GM18526 (cell line): ENCODE results near the gene KIF1A.

Experiments
- POLR2A ChIP-seq: IDR thresholded peaks from 3 replicates; pipeline ENCODE4 v1.6.1; 2011; ENCODE audit not compliant: insufficient read length; ENCODE audit errors: extremely low read depth

Gene KIF1A

GRCh38 chr2:240789051-240789453, 31.0 kb downstream of the KIF1A start:
- no peak for TF ChIP-seq POLR2A

GRCh38 chr2:240788482-240788881, 31.5 kb downstream of the KIF1A start:
- TF ChIP-seq POLR2A: no peak

DNA sequence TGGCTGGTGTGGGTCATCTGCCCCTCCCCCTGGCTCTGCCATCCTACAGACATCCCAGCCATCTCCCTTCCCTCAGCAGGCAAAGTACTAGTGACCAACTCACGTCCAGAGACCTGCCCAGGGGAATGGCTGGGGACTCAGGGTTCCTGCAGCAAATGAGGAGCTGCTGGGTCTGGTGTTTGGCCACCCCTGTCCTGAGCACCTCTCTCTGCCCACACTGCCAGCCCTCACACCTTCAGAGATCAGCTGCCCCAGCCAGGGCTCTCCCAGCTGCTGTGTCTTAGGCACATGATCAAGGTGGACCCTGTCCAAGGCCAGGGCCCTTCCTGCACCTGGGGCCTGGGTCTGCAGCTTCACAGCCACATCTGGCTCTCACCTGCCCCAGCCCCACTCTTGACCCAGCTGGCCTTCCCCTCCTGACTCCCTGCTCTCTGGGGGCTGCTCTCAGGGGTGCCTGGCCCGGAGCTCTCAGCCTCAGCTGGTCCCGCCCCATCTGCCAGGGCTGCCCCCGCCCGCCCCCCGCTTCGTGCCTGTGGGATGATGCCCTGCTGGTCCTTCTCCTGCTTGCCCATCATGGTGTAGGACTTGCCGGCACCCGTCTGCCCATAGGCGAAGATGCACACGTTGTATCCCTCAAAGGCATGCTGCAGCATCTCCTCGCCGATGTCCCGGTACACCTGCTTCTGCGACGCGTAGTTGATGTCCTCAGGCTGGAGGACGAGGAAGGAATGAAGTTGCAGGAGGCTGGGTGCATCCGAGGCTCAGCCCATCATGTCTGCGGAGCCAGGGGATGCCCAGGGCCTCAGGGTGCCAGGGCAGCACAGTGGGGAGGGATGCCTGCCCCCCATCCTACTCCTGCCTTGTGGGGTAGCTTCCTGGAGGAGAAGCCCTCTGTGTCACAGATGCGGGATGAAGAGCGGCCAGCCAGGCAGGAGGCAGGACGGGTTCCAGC, 32.2 kb downstream of the KIF1A start:
- TF ChIP-seq POLR2A: no peak

DNA sequence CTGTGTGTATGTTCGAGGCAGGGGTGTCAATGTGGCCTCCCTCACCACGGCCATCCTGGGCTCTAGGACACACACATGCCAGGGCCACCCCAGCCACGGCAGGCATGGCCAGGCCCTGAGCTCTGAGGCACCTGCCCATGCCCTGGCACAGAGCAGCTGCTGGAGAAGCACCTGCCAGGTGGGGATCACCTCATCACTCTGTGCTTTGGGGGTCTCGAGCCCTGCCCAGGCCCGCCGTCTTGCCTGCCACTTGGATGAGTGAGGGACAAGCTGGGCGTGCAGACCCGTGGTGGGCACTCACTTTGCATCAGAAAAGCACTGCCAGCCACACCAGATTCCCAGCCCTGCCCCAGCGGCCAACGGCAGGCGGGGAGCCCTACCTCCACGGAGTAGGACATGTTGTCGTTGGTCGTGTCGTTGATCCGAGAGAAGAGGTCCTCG, 33.1 kb downstream of the KIF1A start:
- TF ChIP-seq POLR2A: no peak

GRCh38 chr2:240786355-240786841, 33.6 kb downstream of the KIF1A start:
- TF ChIP-seq POLR2A: no peak

DNA sequence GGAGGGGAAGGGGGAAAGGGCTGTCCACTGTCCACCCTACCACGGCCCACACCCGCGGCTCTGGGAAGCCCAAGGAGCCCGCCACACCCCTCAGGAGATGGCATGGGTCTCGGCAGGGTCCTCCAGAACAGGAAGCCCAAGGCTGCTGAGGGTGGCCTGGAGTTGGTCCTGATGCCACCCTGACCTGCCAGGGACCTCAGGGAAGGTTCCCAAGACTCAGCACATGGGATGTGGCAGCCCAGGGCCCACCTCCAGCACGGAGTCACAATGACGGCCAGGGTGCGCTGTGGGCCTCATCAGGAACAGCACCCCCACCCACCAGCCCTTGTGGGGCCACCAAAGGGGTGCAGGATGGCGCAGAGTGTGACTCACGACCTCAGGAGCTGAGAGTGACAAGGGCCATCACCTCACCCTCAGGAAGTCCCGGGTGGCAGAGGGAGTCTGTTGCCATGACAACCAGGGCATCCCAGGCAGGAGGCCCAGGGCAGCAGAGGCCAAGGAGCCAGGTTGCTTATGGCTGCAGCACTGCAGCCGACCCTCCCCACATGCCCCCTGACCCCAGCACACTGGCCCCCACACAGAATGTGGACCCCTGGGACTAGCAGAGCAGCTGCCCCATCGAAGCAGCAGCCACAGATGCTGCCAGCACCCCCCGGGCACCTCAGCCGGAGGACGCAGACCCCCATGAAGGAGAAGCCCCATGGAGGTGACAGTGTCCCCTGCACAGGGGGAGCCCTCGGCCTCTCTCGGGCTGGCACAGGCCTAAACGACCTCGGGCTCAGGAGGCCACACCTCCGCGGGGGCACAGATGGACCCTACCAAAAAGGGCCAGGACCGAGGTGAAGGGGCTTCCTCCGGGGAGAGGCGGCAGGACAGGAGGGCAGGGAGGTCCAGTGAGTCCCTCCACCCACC, 34.3 kb downstream of the KIF1A start:
- no peak for TF ChIP-seq POLR2A

DNA sequence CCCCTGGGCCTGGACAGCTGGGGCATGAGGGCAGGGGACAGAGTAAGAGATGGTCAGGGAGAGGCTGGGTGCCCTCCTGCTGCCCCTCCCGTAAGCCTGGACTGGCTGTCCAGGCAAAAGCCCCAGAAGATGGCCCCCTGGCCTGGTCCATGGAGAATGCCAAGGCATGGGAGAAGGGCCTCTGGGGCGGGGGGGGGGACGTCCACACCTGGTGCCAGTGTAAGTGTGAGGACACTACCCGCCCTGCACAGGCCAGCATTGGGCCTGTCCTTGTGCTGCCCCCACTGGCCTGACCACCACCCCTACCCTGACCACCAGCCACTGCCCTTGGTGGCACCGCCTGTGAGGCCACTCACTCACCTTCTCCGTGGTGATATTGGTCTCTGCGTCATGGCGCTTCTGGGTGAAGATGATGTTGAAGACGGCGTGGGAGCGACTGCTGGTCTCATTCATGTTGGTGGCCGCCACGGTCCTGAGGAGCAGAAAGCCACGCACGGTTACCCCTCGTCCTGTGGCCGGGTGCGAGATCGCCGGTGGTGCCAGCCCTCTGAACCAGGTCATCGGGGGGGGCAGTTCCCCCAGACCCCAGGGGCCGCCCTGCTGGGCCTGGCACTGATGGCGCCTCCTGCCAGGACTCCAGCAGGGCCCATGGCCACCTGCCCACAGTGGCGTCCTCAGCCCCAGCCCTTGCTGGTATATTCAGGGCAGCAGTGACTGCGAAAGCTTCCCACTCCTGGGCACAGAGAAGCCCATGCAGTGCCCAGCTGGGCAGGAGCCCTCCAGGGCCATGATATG, 35.2 kb downstream of the KIF1A start:
- TF ChIP-seq POLR2A: no peak

GRCh38 chr2:240783819-240784621, 36.0 kb downstream of the KIF1A start:
- no peak for TF ChIP-seq POLR2A

DNA sequence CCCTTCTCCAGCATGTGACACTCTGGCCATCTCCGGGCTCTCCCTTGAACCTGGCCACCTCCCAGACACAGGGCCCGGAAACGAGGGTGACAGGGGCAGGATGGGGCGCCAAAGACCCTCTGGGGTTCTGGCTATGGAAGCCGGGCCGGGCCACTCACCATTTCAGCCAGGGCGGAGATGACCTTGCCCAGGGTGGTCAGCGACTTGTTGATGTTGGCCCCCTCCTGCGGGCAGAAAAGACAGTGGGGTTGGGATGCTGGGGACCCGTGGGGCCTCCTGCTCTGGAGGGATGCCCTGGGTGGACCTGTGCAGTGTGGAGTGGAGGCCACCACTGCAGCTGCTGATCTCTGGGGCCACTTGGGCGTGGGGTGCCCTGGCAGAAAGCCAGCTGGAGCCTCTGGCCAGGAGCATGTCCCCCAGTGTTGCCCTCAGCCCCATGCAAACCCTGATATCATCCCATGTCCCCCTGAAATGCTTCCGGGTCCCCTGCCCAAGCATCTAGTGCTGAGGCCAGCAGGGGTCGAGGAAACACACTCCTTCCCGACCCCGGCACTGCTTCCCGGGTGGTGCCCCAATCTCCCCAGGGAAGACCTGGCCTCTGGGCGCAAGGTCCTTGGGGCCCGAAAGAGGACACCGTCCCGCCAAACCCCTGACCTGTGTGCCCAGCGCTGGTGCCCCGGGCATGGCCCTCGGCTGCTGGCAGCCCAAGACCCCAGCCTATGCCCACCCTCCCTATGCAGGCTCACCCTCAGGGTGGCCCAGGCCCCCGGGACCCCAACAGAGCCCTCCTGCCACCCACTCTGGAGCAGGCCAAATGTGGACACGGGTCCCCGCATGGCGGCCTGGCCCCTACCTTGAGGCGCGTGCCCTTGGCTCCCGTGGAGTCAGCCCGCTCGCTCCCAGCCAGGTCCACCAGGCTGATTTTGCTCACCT, 36.9 kb downstream of the KIF1A start:
- TF ChIP-seq POLR2A: no peak

GRCh38 chr2:240782221-240782885, 37.7 kb downstream of the KIF1A start:
- TF ChIP-seq POLR2A: no peak

- no peak for TF ChIP-seq POLR2A
Measured at GRCh38 chr2:240781471-240782220, 38.4 kb downstream of the KIF1A start.
